ENCODE measurements around the gene ECI2. TPM values are rescaled to one million over a fixed set of nuclear protein-coding genes. Genes with fewer than 3 reads are reported as not detected.

ECI2 gene
- total RNA-seq, 4 donors from 2014 or later, result 22.8 to 35.4 (median 30.2) TPM

- peak overlapping the region; percentile 31 for H3K4me3 ChIP-seq (ENCODE audit: low read depth, poor library complexity, severe bottlenecking)
- TF ChIP-seq POLR2A (IDR thresholded peaks at IDR 0.05), result no peak
- TF ChIP-seq CTCF (IDR thresholded peaks at IDR 0.05), result no peak
- 3 to 10% methylated on average over 1 of the region's 1 CpG for WGBS, 2 donors
- intact Hi-C loops (cut with DNase I; ENCODE audit: low total_unique reads), result no loop called here
- DNase-seq (ENCODE audit: low spot score in 2 of 2), result no peak
These were observed 1.0 kb upstream of the ECI2 start for GRCh38 chr6:4136354-4136831.

DNA sequence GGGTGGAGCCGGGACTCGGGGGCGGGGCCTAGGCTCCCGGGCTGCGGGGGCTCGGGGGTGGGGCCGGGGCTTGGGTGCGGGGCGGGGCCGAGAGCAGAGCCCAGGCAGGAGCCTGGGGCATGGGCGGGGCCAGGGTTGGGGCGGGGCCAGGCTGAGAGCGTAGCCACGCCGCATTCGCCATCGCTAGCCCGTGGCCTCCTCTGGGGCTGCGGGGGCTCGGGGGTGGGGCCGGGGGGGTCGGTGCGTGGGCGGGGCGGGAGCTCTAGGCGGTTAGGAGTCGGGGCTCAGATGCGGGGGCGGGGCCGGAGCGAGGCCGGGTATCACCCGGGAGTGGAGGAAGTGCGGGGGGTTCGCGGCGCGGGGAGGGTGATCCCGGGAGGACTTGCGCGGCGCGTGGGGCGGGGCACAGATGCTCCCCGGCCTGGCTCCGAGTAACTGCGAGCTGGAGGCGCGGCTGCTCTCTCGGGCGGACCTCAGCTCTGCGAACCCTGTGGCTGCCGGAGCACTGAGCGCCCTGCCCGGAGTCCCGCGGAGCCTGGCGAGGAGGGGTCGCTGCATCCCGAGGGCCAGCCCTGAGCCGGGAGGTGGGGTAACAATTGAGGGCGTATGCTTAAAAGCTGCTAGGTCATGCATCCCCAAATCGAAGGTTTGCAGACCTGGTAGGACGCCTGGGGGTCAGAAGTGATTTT, 434 bp upstream of the ECI2 start:
- DNase-seq (ENCODE audit: low spot score in 2 of 2), result peak; percentile 94 to 99
- H3K4me3 ChIP-seq (ENCODE audit: low read depth, poor library complexity, severe bottlenecking), result peak overlapping the region; percentile 31
- intact Hi-C loops (cut with DNase I; ENCODE audit: low total_unique reads), result no loop called here
- whole genome bisulfite sequencing, 2 donors, result 0 to 2% methylated on average over 32 to 38 of the region's 64 CpGs
- no peak for TF ChIP-seq POLR2A (IDR thresholded peaks at IDR 0.05)
- no peak for TF ChIP-seq CTCF (IDR thresholded peaks at IDR 0.05)

DNA sequence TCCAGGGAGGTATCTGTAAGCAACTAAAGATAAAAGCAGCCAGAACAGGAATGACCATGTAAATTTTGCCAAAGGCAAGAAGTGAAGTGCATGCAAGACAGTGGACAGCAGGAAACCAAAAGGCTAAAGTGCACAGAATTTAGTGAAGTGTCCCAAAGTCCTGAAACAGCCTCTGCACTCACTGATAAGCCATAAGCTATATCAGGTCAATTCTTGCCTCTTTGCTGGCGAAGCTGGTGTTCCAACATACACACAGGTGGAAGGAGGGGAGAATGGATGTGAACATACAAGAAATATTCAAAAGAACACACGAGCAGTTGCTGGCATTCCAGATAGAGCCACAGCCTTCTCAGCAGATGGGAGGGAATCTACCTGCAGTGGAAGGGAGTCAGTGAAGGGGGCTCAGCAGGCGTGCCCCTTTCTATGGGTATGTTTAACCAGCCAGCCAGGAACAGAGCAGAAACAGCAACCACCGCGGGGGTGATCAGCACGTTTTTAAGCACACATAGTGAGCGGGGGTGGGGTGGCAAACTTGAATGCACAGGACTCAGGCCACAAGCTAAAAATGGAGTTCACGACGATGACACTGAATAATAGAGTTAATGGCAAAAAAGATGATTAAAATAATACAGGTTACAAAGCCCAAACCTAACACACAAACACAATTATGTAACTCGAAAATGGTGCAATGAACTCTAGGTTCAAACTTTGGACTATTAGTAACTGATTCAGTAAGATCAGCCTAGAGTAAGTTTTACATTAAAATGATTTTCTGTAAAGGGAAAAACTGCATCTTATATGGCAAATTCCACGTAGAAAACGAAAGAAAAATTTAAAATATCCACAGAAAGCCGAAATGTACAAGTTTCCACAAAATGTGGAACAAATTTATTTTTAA, 1.2 kb downstream of the ECI2 start:
- intact Hi-C loops (cut with DNase I; ENCODE audit: low total_unique reads), result no loop called here
- no peak for DNase-seq (ENCODE audit: low spot score in 2 of 2)
- TF ChIP-seq CTCF (IDR thresholded peaks at IDR 0.05) (no peak), POLR2A (IDR thresholded peaks at IDR 0.05) (no peak)
- 12 to 14% methylated on average over 13 of the region's 13 CpGs for WGBS, 2 donors
- peak overlapping the region; percentile 70 for H3K4me3 ChIP-seq (ENCODE audit: low read depth, poor library complexity, severe bottlenecking)

DNA sequence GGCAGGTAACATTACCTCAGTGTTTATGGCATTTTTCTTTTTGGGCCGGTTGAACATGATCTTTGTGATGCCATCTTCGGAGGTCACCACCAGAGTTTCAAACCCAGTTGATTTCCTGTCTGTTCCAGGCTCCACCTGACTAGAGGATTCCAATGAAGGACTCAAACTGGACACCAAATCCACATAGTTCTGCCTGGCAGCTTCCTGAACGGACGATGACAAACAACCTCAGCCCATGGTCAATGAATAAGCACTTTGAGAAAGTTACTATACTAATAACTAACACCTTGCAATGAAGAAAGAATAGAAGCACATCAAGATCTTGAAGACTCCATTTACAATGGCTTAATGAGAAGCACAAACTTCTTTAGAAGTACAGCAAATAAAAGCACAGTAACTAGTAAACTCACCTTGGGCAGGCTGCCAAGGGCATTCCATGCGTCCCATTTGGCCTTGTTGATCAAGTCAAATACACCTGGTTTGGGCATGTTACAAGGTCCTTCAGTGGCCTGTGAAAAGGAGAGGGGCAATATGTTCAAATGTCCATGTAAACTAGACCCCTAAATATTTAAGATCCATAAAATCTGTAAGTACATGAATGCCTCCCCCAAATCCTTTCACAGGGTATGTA, 4.9 kb downstream of the ECI2 start:
- no peak for DNase-seq (ENCODE audit: low spot score in 2 of 2)
- 86 to 87% methylated on average over 5 of the region's 5 CpGs for WGBS, 2 donors
- intact Hi-C loops (cut with DNase I; ENCODE audit: low total_unique reads), result no loop called here
- TF ChIP-seq POLR2A (IDR thresholded peaks at IDR 0.05) (no peak), CTCF (IDR thresholded peaks at IDR 0.05) (no peak)
- H3K4me3 ChIP-seq (ENCODE audit: low read depth, poor library complexity, severe bottlenecking), result no peak overlapping the region

GRCh38 chr6:4129446-4129845, 5.9 kb downstream of the ECI2 start:
- H3K4me3 ChIP-seq (ENCODE audit: low read depth, poor library complexity, severe bottlenecking), result no peak overlapping the region
- no peak for DNase-seq (ENCODE audit: low spot score in 2 of 2)
- intact Hi-C loops (cut with DNase I; ENCODE audit: low total_unique reads), result no loop called here
- TF ChIP-seq CTCF (IDR thresholded peaks at IDR 0.05), result no peak
